ENCODE measurements around the gene MAN1C1.
"Not testable (repeated sequence)": the region's sequence is repeated elsewhere in the genome, so short reads cannot be mapped to it uniquely, and the experiment has no call there.

MAN1C1 gene

GRCh38 chr1:25698252-25698651, 81.7 kb downstream of the MAN1C1 start:
- DNase-seq (ENCODE audit: low read depth), result no peak

DNA sequence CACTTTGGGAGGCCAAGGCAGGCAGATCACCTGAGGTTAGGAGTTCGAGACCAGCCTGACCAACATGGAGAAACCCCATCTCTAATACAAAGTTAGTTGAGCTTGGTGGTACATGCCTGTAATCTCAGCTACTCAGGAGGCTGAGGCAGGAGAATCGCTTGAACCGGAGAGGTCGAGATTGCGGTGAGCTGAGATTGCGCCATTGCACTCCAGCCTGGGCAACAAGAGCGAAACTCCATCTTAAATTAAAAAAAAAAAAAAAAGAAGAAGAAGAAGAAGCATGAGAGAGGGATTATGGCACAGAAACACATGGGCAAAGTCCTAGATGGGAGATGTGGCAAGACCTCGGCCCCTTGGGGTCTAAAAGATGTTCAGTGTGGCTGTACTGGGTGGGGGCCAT, 82.5 kb downstream of the MAN1C1 start:
- DNase-seq (ENCODE audit: low read depth), result not testable (repeated sequence)

DNA sequence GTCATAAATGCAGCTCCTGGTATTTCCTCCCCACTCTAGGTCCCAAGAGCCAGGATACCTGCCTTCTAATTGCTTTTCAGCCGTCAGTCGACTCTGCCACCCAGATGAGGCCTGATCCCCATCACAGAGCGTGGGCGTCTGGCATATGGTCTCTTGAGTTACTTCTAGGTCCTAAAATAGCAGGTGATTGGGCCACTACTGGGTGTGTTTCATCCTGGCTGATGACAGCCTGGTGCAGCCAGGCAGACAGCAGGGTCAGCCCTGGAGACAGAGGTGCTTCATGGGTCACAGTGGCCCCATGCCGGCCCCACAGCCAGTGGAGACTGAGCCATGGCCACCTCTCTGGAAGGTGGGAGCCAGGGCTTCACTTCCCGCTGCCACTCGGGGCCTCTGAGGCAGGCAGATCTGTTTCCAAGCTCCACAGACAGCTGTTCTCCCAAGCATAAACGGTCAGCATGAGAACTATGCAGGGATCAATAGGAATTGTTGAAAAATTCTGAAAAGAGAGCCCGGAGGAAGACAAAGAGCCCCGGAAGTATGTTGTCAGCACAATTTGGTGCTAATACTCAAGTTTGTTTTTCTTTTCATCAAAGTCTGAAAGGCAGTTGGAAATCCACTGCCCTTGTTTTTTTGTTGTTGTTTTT, 83.0 kb downstream of the MAN1C1 start:
- no peak for DNase-seq (ENCODE audit: low read depth)

DNA sequence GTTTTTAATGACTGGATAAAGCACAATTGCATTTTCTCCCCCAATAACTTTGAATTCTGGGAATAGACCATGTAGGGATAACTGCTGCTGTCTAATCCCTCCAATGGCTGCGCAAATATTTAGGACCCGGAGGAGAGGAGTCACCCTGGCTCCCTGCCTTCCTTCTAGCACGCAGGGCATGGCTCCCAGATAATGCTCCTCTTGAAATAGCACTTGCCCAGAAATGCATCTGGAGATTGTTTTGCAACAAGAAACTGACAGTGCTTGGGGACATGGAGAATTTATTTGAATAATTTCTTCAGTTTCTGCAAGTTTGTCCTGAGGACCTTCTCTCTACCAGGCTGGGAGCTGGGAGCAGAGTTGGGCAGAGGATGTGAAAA, 83.5 kb downstream of the MAN1C1 start:
- no peak for DNase-seq (ENCODE audit: low read depth)

DNA sequence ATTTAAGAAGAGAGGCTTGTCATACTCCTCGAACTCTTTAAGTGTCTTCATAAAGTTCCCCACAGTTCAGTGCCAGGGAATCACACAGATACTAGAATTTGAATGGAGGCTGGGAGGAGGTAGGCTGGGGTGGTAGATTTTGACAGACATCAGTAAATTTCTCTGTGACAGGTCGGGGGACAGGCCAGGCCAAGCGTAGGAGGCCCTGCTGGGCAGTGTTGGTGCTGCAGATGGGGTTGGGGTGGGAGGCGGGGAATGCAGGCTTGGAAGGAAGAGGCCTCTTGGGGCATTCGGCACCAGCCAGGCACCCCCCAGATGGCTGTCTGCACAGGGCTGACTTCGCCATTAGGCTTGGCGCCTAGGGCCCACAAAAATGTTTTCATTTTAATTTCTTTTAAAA, 84.0 kb downstream of the MAN1C1 start:
- no peak for DNase-seq (ENCODE audit: low read depth)

DNA sequence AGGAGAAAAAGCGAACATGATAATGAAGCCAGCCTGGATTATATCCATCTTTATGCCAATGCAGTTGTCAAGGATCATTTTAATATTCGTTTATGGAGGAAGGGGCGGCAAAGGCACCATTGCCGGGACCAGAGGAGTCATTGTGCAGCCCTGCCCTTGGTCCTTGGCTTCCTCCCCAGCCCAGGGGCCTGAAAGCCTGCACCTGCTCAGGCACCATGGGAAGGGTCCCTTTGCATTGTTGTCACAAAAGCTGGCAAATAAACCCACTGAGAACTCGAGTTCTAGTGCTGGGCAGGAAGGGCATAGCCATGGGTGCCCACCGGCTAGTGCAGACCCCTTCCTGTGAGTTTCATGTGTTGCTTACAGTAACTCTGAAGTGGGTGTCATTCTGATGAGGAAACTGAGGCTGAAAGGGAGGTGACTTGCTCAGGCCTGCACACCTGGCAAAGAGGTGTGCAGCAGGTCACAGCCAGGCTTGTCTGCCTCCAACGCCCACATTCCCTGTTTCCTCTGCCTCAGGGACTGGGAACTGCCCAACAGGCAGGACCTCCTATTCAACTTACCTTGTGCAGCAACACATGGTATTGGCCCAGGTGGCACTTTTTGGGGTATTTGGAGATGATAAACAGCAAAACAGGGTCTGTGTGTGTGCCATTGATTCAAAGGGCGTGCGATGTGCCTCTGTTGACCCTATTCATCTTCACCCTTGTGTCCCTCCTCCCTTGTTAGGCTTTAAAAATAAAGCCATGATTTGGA, 84.6 kb downstream of the MAN1C1 start:
- no peak for DNase-seq (ENCODE audit: low read depth)

DNA sequence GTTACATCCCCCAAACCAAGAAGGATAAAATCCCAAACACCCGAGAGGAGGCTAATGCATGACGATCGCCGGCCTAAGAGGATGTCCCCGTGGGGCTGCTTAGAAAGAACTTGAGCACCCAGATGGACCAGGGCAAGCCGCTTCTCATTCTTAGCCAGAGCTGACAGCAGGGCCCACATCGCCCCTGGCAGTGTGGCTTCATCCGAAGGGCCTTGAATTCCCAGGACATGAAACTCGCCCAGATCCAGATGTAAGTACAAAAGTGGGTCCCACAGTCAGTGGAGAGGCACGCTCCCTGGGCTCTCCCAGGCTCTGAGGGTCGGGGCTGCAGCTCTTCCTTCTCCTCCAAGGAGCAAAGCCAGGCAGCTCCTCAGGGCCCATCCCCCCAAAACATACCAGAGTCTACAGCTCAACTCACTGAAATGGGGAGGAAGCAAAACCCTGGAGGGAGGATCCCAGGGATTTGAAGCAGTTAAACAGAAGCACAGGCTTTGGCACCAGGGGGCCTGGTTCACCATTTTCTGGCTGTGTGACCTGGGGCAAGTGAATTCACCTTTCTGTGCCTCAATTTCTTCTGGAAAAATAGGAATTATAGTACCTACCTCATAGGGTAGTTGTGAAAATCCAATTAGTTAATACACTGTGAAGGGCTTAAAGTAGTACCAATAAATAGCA, 85.6 kb downstream of the MAN1C1 start:
- no peak for DNase-seq (ENCODE audit: low read depth)

DNA sequence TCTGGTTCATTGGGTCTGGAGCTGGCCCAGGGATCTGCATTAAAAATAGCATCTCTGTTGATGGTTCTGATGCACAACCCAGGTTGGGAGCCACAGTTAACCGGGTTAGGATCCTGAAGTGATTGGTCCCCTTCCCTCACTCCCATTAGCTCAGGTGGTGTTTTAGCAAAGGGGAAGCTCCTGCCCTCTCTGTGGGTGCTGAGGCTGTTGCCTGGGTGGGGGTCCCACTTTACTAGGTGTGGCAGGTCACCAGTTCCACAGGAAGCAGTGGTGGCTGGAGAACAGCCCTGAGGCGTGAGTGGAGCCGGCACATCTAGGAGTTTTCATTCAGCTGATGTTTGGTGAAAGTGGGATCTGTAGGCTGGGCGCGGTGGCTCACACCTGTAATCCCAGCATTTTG, 86.5 kb downstream of the MAN1C1 start:
- no peak for DNase-seq (ENCODE audit: low read depth)

DNA sequence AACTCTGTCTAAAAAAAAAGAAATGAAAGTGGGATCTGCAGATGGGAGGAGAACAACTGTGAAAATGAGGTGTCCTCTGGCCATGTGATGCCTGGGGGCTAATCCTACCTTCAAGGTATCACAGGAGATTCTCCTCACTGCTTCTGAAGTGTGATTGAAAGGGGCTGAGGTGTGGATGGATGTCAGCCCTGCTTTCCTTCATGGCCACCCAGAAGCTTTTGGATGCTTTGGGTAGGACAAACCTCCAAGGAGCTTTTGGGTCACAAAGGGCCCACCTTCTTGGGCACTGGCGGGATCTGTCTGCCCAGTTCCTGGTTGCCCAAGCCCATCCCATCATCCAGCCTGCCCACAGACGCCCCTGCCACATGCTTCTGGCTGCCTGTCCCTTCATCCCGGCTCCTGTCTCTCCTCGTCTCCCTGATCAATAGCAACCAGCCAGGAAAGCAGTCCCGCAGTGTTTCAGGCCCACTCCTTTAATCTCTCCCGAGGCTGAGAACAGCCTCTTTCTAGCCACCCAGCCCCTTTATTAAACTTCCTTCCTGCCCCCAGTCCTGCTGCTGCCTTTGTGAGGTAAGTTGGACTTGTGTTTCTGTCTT, 87.2 kb downstream of the MAN1C1 start:
- no peak for DNase-seq (ENCODE audit: low read depth)

GRCh38 chr1:25704267-25704691, 87.7 kb downstream of the MAN1C1 start:
- DNase-seq (ENCODE audit: low read depth), result no peak

DNA sequence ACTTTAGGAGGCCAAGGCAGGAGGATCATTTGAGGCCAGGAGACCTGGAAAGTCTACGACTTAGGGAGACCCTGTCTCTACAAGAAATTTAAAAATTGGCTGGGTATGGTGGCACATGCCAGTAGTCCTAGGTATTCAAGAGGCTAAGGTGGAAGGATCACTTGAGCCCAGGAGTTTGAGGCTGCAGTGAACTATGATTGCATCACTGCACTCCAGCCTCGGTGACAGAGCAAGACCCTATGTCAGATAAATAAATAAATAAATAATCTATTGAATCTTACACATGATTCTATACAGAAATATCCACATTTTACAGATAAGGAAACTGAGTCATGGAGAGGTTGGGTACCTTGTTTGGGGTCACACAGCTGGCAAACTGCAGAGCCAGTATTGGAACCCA, 89.1 kb downstream of the MAN1C1 start:
- DNase-seq (ENCODE audit: low read depth), result no peak

GRCh38 chr1:25706146-25707089, 89.8 kb downstream of the MAN1C1 start:
- DNase-seq (ENCODE audit: low read depth), result no peak

- DNase-seq (ENCODE audit: low read depth), result peak; percentile 74
These were observed 90.9 kb downstream of the MAN1C1 start for GRCh38 chr1:25707280-25708016.

GRCh38 chr1:25710583-25711347, 94.2 kb downstream of the MAN1C1 start:
- no peak for DNase-seq (ENCODE audit: low read depth)

- peak; percentile 28 for DNase-seq (ENCODE audit: low read depth)
These were observed 95.1 kb downstream of the MAN1C1 start for GRCh38 chr1:25711555-25712298.

DNA sequence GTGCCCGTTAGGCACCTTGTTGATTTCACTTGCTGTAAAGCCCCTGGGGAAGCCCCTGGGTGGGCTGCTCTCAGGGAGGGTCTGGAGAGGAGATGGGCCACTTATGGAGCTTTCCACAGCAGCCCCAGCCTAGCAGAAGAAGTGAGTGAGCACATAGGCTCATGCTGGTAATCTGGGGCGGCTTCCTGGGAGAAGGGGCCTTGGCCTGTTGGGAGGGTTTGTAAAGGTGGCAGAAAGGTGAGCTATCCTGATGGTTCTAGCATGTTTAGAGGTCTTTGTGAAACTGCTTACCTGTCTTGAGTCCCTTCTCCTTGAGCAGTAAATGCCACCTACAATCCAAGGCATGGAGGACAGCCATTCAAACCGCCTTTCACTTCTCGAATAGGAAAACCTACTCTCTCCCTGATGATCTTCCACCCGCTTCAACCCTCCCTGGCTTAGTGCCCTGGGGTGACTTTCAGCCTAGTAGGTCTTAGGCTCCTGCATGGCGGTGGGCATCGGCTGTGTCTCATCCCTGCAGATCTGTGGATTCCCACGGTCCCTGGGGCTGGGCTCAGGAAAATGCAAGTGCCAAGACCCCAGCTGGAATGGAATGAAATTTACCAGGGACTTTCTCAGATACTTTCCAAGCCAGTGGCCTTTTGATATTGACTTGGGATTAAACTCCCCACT, 95.8 kb downstream of the MAN1C1 start:
- no peak for DNase-seq (ENCODE audit: low read depth)

DNA sequence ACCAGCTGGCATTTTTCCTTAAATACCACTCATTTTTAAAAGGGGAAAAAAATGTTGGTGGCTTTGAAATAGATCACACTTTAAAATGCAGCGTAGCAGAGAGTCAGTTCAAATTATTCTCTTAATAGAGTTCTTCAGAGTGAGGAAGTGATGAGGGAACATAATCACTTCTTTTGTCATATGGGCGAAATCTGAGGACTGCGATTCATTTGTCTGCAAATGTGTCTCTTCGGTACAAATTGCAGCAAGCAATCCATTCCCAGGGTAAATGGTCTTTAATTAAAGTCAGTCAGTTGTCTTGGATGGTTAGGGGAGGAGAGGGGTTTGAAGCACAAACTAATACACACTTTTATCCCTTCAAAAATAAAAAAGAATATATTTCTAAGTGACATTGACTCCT, 97.4 kb downstream of the MAN1C1 start:
- no peak for DNase-seq (ENCODE audit: low read depth)

DNA sequence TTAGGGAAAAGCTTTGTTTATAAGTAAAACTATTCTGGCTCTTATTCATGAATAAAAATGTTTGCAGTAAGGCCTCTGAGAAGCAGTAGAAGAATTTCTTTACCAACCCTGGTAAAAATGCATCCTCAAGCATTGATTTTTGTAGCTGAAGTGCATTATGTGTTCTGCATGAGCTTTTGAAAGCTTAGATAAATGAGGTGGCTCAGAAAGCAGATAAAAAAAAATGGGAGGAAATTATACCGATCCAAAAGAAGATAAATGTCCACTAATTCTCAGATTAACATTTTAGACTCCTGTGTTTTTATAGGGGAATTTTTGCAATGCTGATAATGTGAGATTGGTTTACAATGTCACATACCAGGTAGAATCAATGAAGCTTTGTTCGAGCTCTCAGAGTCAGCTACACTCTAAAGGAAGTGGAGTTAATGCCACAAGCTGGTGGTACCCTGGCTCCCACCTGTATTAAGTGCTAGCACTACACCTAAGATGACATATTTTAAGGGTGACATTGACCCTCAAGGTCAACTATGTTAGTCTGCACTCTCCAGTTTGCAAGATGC, 97.9 kb downstream of the MAN1C1 start:
- no peak for DNase-seq (ENCODE audit: low read depth)

DNA sequence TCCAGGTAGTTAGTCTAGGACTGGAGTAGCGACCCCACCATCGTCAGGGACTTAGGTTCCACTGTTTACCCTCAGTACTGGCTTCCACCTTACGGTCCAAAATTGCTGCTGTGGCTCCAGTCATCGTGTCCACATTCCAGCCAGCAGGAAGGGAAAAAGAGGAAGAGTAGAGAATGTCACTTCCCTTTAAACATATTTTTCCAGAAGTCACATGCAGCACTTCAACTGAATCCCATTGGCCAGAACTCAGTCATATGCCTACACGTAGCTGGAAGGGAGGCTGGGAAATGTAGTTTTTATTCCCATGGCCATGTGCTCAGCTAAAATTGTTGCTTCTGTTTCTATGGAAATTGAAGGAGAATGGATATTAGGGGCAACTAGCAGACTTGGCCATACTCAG, 99.3 kb downstream of the MAN1C1 start:
- DNase-seq (ENCODE audit: low read depth), result peak; percentile 32

All from ELR (cell line).